OCI-LY7 (cell line): ENCODE measurements around the gene DBP.

ENCODE experiments used
- EZH2phosphoT487 ChIP-seq: fragments of 200-600 bp; sonication (generic); IDR thresholded peaks from 2 replicates; pipeline ENCODE4 v1.6.1; 2018; ENCODE audit warnings: low read depth, borderline replicate concordance, mild to moderate bottlenecking, mixed run types, antibody characterized with exemption, low read length, moderate library complexity, mixed read lengths
- TF ChIP-seq, protein P1 (sequence below): fragments of 200-600 bp; sonication (generic); conservative IDR thresholded peaks from 2 replicates; pipeline ENCODE4 v1.5.1; 2014; ENCODE audit warnings: mild to moderate bottlenecking, antibody characterized with exemption, low read length, moderate library complexity, mixed read lengths

DNA sequence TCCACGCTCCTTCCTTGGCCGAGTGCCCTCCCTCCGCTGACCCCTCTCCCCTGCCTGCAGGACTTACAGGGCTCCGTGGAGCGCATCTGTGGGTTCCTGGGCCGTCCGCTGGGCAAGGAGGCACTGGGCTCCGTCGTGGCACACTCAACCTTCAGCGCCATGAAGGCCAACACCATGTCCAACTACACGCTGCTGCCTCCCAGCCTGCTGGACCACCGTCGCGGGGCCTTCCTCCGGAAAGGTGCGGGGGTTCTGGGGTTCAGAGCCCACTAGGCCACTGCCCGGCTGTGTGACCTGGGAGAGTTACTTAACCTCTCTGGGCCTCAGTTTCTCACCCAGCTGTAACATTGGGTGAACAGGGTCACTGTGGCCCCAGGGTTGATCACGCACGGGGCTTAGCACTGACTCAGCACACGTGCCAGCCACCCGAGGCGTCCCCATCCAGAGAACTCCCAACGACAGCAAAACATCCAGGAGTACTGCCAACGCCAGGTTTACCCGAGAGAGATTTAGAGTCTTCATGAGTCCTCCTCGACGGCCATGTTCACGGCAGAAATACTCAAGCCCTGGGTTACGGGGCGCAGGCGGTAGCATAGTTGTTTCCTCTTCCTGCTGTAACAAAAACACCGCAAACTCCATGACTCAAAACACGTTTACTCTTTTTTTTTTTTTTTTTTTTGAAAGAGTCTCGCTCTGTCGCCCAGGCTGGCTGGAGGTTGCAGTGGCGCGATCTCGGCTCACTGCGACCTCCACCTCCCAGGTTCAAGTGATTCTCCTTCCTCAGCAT lies 40.3 kb downstream of the DBP start:
- TF ChIP-seq, protein P1, sequence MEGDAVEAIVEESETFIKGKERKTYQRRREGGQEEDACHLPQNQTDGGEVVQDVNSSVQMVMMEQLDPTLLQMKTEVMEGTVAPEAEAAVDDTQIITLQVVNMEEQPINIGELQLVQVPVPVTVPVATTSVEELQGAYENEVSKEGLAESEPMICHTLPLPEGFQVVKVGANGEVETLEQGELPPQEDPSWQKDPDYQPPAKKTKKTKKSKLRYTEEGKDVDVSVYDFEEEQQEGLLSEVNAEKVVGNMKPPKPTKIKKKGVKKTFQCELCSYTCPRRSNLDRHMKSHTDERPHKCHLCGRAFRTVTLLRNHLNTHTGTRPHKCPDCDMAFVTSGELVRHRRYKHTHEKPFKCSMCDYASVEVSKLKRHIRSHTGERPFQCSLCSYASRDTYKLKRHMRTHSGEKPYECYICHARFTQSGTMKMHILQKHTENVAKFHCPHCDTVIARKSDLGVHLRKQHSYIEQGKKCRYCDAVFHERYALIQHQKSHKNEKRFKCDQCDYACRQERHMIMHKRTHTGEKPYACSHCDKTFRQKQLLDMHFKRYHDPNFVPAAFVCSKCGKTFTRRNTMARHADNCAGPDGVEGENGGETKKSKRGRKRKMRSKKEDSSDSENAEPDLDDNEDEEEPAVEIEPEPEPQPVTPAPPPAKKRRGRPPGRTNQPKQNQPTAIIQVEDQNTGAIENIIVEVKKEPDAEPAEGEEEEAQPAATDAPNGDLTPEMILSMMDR: no peak
- TF ChIP-seq EZH2phosphoT487: no peak
